Epithelial cell of prostate (primary cell): ENCODE data around the gene BPIFB2.
"Not testable (repeated sequence)": the region's sequence is repeated elsewhere in the genome, so short reads cannot be mapped to it uniquely, and the experiment has no call there.

Experiments
- DNase-seq: peaks from one replicate; pipeline ENCODE4 v3.0.0-alpha.2; 2011; ENCODE audit warnings: low read depth, low spot score
- H3K27ac ChIP-seq: fragments of 450-650 bp; 2 replicates; pipeline ENCODE4 v1.5.1; 2017; ENCODE audit warnings: mild to moderate bottlenecking

The BPIFB2 gene

DNA sequence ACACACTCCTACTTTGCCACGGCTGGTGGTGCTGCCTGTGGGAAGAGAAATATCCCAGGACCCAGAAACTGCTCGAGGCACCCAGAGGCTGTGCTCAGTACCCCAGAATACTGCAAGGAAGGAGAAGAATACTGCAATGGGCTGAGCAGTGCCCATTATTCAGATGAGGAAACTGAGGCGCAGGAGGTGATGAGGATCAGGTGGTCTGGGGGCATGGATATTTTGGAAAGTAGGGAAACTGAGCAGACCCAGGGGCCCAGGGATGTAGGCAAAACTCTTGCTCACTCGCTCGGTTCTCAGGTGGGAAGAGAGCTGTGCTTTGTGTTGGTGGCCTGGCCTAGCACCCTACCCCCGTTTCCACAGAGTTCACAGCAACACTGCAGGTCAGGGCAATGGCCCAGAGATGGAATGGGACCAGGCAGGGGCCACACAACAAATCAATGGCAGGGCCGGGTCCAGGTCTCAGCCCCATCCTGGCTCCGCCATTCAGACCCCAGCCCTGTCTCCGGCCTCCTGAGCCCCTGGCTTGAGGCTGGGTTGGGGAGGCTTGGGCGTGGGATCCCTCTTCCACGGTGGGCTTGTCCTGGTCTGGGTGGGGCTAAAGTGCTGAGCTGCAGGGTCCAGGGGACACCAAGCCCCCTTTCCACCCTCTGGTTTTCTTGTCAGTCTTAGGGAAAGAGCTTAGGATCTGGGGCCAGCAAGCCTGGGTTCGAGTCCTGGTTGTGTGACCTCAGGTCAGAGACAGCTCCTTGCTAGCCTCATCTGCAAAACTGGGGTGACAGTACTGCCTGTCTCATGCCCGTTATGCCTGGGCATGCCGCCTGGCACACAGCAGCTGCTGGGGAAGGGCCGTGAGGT is 37.2 kb upstream of the BPIFB2 start:
- no peak overlapping the region for H3K27ac ChIP-seq
- DNase-seq, result no peak

DNA sequence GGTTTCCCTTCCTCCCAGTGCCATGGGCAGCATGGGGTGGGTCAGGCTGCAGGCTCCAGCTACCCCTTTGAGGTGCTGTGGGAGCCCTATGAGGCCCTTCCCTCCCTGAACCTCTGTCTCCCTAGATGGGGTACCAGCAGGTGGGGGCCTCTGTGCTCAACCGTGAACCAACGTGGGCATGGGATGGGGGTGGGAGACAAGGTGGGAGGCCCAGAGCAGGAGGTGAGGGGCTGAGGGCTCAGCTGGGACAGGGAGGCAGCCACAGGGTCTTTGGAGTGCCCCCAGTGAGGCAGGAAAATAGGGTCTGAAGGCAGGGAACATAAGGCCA is 36.6 kb upstream of the BPIFB2 start:
- H3K27ac ChIP-seq, result no peak overlapping the region
- no peak for DNase-seq

DNA sequence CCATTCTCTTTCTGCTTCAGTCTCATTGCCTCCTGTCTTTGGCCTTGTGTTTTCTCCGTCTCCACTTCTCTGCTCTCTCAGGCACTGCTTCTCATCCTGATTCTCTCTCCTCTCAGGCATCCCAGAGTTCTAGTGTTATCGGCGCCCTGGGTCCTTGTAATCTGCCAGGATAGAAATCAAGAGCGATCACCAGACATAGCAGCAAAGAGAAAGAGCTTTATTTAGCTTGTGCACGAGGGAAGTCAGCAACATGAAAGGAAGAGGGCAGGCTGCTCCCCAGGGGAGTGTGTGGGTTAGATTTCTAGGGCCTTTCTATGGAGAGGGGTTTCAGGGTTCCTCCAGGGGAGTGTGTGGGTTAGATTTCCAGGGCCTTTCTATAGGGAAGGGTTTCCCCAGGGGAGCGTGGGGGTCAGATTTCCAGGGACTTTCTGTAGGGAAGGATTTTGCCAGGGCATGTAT is 35.8 kb upstream of the BPIFB2 start:
- no peak overlapping the region for H3K27ac ChIP-seq
- DNase-seq, result no peak

DNA sequence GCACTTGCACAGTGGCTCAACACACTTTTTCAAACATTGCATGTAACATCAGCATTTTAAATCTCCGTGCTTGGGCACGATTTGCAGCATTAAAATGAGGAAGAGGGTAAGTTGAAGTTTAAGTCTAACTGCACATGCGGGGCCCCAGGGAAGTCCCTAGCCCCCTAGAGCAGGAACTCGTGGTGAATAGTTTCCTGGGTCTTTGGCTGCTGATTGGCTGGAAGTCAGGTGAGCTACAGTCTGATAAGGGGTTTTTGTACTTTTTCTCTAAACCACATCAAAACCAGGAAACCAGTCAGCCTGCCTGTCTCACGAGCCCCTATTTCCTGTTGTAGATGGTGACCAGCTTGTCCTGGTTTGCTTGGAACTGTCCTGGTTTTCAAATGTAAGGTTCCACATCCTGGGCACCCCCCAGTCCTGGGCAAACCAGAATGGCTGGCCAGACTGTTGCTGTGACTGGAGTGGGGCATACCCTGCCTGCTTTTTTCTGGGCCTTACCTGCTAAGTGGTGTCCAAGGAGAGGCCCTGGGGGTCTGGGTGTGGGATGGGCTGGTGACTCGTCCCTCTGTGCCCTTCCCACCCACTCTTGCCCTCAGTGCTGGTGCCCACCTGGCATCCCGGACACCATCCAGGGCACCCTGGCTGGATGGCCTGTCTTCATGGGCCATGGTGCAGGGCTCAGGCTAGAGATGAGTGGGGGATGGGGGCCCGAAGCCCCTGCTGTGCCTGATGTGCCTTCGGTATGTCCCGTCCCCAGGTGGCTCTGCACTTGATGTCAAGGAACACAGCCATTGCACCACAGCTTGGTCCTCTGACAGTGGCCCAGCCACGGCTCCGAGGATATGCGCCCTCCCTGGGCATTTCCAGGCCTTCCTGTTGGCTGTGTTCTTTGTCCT is 35.1 kb upstream of the BPIFB2 start:
- DNase-seq, result no peak
- H3K27ac ChIP-seq, result no peak overlapping the region

DNA sequence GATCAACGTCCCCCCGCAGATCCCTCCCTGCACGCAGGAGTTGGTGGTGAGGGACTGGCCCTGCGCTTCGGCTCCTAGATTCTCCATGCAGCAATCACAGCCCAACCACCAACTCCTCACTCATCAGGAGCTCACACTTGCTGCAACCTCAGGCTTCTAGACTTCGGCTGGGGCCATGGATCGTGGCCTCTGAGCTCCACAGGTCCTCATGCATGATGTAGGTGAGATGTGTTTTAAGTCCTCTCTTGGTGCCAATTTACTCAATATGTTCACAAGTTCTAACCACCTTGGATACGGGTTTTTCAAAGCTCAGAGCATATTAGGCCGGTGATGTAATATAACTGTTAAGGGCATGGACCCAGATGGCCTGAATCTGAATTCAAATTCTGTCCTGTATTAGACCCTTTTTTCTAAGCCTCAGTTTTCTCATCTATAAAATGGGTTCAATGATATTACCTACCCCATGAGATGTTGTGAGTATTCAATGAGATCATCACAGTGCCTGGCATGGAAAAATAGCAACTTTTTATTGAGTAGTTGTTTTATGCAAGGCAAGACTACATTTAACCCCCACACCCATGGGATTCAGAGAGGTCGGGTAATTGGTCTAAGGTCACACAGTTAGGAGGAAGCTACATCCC is 34.3 kb upstream of the BPIFB2 start:
- DNase-seq, result no peak
- H3K27ac ChIP-seq, result no peak overlapping the region

DNA sequence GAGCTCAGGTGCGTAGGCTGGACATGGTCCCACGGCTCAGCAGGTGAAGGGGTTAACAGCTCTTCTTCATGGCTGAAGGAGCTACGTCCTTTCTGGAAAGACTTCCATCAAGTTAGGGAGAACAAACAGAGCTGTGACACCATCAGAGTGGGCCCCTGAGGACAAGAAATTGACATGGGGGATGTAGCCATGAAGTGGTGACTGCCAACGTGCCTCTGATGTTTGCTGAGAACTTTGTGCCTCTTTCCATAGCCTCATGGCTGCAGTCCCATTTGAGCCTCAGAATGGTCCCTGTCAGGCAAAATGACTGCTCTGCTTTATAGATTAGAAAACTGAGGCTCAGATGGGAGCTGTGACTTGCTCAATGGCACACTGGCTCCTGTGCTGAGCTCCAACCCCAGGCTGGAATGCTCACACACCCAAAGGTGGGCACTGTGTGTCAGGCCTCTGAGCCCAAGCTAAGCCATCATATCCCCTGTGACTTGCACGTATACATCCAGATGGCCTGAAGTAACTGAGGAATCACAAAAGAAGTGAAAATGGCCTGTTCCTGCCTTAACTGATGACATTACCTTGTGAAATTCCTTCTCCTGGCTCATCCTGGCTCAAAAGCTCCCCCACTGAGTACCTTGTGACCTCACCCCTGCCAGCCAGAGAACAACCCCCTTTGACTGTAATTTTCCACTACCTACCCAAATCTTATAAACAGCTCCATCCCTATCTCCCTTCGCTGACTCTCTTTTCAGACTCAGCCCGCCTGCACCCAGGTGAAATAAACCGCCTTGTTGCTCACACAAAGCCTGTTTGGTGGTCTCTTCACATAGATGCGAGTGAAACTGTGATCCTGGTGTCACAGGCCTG is 33.1 kb upstream of the BPIFB2 start:
- not testable (repeated sequence) for H3K27ac ChIP-seq, DNase-seq

DNA sequence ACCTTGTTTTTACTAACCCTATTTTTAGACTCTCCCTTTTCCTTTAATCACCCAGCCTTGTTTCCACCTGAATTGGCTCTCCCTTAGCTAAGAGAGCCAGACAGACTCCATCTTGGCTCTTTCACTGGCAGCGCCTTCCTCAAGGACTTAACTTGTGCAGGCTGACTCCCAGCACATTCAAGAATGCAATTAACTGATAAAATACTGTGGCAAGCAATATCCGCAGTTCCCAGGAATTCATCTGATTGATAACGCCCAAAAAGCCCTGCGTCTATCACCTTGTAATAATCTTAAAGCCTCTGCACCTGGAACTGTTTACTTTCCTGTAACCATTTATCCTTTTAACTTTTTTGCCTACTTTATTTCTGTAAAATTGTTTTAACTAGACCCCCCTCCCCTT is 32.4 kb upstream of the BPIFB2 start:
- not testable (repeated sequence) for DNase-seq, H3K27ac ChIP-seq

DNA sequence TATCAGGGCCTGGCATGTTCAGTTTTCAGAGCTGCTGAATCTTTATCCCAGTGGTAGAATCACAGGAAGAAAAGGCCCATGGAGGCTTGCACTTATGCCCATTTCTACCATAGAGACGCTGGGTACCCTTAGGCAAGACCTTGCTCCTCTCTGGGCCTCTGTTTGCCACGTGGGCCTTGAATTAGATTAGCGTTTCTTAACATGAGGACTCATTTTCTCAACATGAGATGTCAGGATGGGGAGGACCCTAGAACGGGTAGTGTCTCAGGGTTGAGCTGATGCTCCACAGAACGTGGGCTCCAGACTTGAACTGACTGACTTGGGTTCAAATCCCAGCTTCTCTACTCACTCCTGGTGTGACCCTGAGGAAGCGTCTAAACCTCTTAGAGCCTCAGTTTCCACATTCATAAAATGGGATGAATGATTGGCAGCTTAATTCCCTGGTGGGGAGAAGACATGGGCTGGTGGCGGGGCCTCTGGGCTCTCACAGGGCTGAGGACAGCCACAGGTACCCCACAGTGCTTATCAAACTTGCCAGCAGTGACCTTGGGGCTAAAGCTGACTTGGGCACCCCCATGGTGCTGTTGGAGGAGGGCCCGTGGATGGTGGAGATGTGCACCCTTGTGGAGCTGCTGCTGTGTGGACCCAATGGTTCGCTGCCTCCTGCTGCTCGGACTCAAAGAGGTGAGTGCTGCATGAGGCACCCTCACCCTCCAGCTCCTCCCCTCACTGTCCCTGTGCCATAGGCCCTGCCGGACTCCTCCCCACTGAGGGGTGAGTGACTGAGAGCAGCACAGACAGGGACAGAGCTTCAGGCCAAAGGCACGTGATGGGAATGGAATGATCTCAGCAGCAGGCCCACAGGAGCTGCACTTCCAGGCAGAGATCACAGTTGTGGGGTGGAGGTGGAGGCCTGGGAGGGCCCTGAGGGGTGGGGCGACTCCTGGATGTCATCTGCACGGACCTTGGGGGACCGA is 31.5 kb upstream of the BPIFB2 start:
- DNase-seq, result no peak
- no peak overlapping the region for H3K27ac ChIP-seq

DNA sequence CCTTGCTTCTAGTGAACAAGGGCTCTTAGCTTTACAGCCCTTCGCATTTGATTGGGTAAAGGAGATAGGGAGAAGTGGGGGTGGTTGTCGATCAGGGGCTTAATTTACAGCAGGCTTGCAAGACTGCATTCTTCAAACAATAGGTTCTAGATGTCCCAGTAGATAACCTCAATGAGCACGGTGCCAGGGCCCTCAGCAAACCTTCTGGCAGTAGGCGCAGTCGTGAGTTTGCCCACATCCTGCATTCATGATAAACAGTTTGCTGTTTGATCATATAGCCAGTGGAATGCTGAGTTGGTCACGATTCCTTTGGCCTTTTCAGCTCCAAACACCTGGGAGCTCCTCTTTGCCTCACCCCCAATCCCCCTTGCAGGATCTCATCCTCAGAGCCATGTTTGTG is 30.8 kb upstream of the BPIFB2 start:
- H3K27ac ChIP-seq, result no peak overlapping the region

DNA sequence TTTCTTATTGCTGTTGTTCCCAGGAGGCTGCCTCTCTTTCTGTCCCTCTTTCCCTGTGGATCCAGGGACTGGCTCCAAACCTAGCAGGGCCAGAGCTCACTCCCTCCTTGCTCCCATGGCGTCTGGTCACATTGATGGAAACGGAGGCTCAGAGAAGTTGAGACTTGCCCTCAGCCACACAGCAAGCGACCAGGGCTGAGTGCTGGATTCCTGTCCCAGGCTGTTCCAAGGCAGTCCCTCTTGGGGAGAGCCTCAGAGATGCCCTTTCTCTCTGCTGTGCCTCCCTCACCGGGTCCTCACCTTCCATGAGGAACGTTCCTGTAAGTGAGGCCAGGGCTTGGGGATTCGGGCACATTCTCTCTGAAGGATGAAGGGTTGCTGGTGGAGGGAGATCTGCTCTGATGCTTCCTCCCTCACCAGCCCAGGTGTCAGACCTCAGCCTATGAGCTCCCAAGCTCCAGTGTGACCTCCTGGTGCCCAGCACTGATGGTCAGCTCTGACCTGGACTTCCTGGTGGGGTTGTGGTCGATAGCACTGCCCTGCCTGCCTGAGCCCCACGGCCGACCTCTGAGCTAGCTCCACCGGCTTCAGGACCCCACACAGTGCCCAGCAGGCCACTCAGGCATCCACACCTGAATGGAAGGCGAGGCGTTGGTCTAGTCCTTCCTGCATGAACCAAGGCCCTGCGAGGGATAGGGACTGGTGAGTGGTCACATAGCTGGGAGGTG is 30.1 kb upstream of the BPIFB2 start:
- no peak for DNase-seq
- no peak overlapping the region for H3K27ac ChIP-seq

More for the DNA sequence above, 30.8 kb upstream of the BPIFB2 start:
- no peak for DNase-seq

DNA sequence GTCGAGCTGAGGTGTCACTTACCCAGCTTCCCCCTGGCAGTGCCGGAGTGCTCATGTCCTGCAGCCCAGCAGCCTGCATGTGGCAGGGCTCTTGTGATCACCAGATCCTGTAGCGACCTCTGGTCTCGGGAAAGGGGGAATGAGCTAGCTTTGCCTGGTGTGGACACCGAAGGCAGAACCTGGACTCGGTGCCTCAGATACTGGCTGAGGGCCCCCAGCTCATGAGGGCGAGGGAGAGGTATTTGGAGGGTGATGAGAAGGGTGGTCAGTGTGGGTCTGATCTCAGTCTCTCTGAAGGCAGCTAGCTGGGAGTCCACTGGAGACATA is 29.5 kb upstream of the BPIFB2 start:
- no peak for DNase-seq
- no peak overlapping the region for H3K27ac ChIP-seq

DNA sequence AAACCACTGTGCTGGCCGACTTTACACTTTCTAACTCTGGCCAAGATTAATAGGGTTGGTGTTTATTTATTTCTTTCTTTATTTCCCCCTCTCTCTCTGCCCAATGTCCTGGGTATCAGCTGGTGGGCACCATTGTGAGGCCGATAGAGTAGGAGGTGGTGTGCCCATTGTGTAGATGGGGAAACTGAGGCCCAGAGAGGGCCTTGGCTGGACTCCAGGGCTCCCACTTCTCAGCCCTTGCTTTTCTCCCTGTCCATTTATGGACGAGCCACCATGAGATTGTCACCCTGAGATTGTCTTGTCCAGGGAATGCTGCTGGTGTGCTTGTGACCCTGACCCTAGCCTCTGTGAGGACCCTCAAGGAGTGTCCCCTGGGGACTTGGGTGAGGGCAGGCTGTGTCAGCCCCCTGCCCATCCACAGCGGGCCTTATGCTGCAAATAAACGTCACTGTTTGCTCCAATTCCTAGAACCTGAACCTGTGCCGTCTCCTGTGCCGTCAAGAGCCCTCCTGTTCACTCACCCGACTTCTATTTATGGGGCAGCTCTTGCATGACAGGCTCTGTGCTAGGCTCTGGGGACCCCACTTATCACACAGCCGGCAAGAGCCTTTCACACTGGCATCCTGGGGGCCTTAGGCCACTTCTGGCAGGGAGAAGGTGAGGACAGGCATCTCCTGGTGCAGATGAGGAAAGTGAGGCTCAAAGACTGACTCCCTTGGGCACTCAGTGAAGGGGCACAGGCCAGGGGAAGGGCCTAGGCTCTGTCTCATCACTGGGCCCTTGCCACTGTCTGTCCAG is 28.1 kb upstream of the BPIFB2 start:
- no peak for DNase-seq
- no peak overlapping the region for H3K27ac ChIP-seq

DNA sequence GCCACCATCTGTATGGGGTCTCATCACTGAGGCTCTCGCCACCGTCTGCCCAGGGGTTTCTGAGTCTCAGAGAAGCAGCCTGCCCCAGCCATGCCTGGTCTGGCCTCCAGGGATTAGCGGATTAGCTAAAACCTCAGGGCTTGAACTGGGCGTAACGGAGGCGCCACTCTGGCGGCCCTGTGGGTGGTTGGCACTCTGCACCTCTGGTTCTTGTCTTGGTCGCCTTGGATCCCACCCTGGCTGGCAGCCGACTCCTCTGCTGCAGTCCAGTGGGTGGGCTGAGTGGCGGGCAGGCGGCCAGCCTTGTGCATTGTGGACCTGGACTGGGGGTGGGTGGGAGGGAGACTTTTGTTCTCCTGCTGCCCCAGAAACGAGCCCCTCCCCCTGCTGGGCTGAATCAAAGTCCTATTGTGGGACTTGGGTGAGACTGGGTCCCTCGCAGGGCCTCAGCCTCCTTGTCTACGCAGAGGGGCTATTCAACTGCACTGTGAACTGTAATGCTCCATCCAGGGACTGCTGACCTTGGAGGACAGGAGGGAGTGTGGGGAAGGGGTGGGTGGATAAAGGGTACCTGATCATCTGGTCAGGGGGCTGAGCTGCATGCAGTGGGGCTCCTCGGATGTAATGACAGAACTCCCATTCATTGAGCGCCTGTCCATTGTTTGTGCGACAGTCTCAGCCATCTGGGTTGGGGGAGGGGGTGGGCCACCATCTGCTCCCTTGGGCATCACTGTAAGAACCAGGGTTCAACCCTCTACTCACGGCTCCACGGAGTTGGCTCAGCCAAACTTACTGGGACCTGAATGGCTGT is 27.2 kb upstream of the BPIFB2 start:
- DNase-seq, result no peak
- no peak overlapping the region for H3K27ac ChIP-seq

DNA sequence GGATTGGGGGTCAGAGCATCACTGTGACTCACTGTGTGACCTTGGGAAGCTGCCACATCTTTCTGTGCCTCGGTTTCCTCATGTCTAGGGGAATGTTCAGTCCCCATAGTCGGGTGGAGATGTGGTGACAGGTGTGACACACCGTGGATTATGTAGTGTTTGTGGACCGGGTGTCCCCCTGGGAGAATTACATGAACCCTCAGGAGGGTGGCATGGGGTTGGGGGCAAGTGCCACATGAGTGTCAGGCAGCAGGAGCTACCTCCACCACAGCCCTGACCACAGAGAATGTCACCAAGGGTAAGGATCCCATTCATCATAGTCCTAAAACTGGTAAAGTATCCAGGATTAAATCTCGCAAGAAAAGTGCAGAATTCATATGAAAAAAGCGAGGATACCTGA is 26.5 kb upstream of the BPIFB2 start:
- no peak overlapping the region for H3K27ac ChIP-seq
- no peak for DNase-seq

DNA sequence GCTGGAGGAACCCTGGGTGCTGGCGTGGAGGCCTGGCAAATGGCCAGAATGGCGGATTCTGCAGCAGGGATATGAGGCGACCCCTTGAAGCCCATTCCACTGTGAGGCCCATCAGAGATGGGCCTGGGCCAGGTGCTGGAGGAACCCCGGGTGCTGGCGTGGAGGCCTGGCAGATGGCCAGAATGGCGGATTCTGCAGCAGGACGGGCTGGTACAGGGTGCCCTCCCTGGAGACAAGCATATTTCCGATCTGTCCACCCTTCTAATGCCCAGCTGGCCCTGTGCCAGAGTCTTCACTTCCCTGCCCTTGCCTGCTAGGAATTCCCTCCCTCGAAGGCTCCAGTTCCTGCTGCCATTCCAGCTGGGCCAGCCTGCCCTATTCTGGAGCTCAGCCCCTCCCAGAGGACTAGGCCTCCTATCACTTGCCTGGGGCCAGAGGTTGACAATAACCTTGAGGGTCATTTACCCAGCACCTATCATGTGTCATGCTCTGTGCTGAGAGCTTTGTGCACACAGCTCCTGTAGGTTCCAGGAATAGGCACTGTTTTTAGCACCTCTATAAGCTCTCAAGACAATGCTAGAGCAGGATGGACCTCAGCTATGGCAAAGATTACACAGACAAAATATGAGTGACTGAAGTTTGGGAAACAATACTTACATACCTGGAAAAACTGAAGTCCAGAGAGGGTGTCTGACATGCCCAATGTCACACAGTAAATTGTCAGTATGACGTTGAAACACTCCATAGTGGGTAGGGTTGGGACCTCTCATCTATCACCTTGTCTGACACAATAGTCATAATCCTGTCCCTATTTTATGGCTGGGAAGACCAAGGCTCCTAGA is 24.7 kb upstream of the BPIFB2 start:
- no peak overlapping the region for H3K27ac ChIP-seq
- DNase-seq, result no peak
